ENCODE results near the gene INTS4. TPM values are rescaled to one million over a fixed set of nuclear protein-coding genes. Genes with fewer than 3 reads are reported as not detected.

Gene INTS4
- total and polyA plus RNA-seq, 2 donors (not counting 1 experiment from before 2014, with no cell fraction given), result 46.1 to 78.9 TPM

GRCh38 chr11:78021611-78022010 lies 27.1 kb upstream of the INTS4 start:
- no peaks in the 10 kb centered on the region for H4K20me1 ChIP-seq (ENCODE audit: control insufficient read depth, insufficient read depth, low read length, poor library complexity, severe bottlenecking)
- peaks cover 2% of the 10 kb centered on the region for H3K4me1 Mint-ChIP-seq

GRCh38 chr11:78020246-78020645 lies 25.8 kb upstream of the INTS4 start:
- Histone ChIP-seq H2AFZ (ENCODE audit: insufficient read depth, low read depth, low read length, poor library complexity, severe bottlenecking) (no peak overlapping the region), H3K27me3 (replicated peaks in 1 of 4; ENCODE audit: control extremely low read depth in 1 of 4, control insufficient read depth in 3 of 4, insufficient read depth in 4 of 4, low read length in 3 of 4) (peaks cover 0 to 20% (median 5%) of the 10 kb centered on the region in 4 experiments), H3K9ac (ENCODE audit: low read length) (no peak overlapping the region), H4K20me1 (ENCODE audit: control insufficient read depth, insufficient read depth, low read length, poor library complexity, severe bottlenecking) (no peaks in the 10 kb centered on the region), H3K79me2 (ENCODE audit: control insufficient read depth, insufficient read depth, low read length) (no peaks in the 10 kb centered on the region), H3K4me1 (ENCODE audit: control insufficient read depth in 2 of 2, insufficient read depth in 2 of 2, low read length in 2 of 2) (peaks cover 3 to 7% of the 10 kb centered on the region in 2 donors), H3K36me3 (replicated peaks in 1 of 2; ENCODE audit: control extremely low read depth in 1 of 2, control insufficient read depth in 1 of 2, extremely low read depth in 1 of 2, insufficient read depth in 2 of 2, low read length in 1 of 2) (no peaks in the 10 kb centered on the region), H3K27ac (ENCODE audit: low read length in 2 of 2) (no peak overlapping the region), H3K9me3 (ENCODE audit: control extremely low read depth in 1 of 3, control insufficient read depth in 2 of 3, insufficient read depth in 1 of 3, low read length in 2 of 3) (peaks cover 0 to 9% (median 0%) of the 10 kb centered on the region in 3 donors), H3K4me3 (ENCODE audit: control extremely low read depth in 1 of 5, extremely low read depth in 1 of 5, insufficient read depth in 1 of 5, low read depth in 2 of 5, low read length in 4 of 5) (no peak overlapping the region), H3K4me2 (replicated peaks; ENCODE audit: low read depth, low read length, poor library complexity, severe bottlenecking) (no peak overlapping the region)
- TF ChIP-seq CTCF (IDR thresholded peaks at IDR 0.05), result no peak
- TF ChIP-seq EZH2 (IDR thresholded peaks at IDR 0.05; ENCODE audit: borderline replicate concordance, insufficient read depth, low read depth, low read length, poor library complexity, severe bottlenecking), result no peak
- ATAC-seq (ENCODE audit: low read depth) (no peak), DNase-seq (no peak)
- Mint-ChIP-seq H3K27ac (no peak overlapping the region), H3K9me3 (ENCODE audit: insufficient read depth) (no peaks in the 10 kb centered on the region), H3K4me1 (peaks cover 2% of the 10 kb centered on the region), H3K4me3 (no peak overlapping the region), H3K27me3 (peaks cover 28% of the 10 kb centered on the region)
- CTCF ChIA-PET, result interaction anchor here (1.4 kb wide), 1 partner anchor 21 kb away, joined by 3 read pairs; no protein-coding TSS in a partner anchor
- intact Hi-C loops (cut with micrococcal nuclease), result no loop called here
- POLR2A ChIA-PET, result no interaction called here
- 80% methylated on average over 1 of the region's 3 CpGs for WGBS (ENCODE audit: insufficient coverage)

More at GRCh38 chr11:78021611-78022010, 27.1 kb upstream of the INTS4 start:
- 91% methylated on average over 6 of the region's 6 CpGs for WGBS (ENCODE audit: insufficient coverage)
- DNase-seq (no peak), ATAC-seq (ENCODE audit: low read depth) (no peak)
- Mint-ChIP-seq H3K27me3 (peaks cover 28% of the 10 kb centered on the region), H3K9me3 (ENCODE audit: insufficient read depth) (no peaks in the 10 kb centered on the region), H3K27ac (no peak overlapping the region), H3K4me3 (no peak overlapping the region)
- intact Hi-C loops (cut with micrococcal nuclease), result no loop called here
- CTCF ChIA-PET, result interaction anchor here (1.4 kb wide), 1 partner anchor 22 kb away, joined by 3 read pairs; no protein-coding TSS in a partner anchor
- H3K4me2 ChIP-seq (replicated peaks; ENCODE audit: low read depth, low read length, poor library complexity, severe bottlenecking), result no peak overlapping the region
- H2AFZ ChIP-seq (ENCODE audit: insufficient read depth, low read depth, low read length, poor library complexity, severe bottlenecking), result no peak overlapping the region
- H3K79me2 ChIP-seq (ENCODE audit: control insufficient read depth, insufficient read depth, low read length), result no peaks in the 10 kb centered on the region
- no peak overlapping the region for H3K9ac ChIP-seq (ENCODE audit: low read length)
- peaks cover 0 to 20% (median 5%) of the 10 kb centered on the region in 4 experiments for H3K27me3 ChIP-seq (replicated peaks in 1 of 4; ENCODE audit: control extremely low read depth in 1 of 4, control insufficient read depth in 3 of 4, insufficient read depth in 4 of 4, low read length in 3 of 4)
- peaks cover 3 to 7% of the 10 kb centered on the region in 2 donors for H3K4me1 ChIP-seq (ENCODE audit: control insufficient read depth in 2 of 2, insufficient read depth in 2 of 2, low read length in 2 of 2)
- H3K9me3 ChIP-seq (ENCODE audit: control extremely low read depth in 1 of 3, control insufficient read depth in 2 of 3, insufficient read depth in 1 of 3, low read length in 2 of 3), result peaks cover 0 to 9% (median 0%) of the 10 kb centered on the region in 3 donors
- H3K36me3 ChIP-seq (replicated peaks in 1 of 2; ENCODE audit: control extremely low read depth in 1 of 2, control insufficient read depth in 1 of 2, extremely low read depth in 1 of 2, insufficient read depth in 2 of 2, low read length in 1 of 2), result no peaks in the 10 kb centered on the region
- H3K27ac ChIP-seq (ENCODE audit: low read length in 2 of 2), result no peak overlapping the region
- POLR2A ChIA-PET, result no interaction called here
- TF ChIP-seq EZH2 (IDR thresholded peaks at IDR 0.05; ENCODE audit: borderline replicate concordance, insufficient read depth, low read depth, low read length, poor library complexity, severe bottlenecking), result no peak
- TF ChIP-seq CTCF (IDR thresholded peaks at IDR 0.05), result no peak
- no peak overlapping the region for H3K4me3 ChIP-seq (ENCODE audit: control extremely low read depth in 1 of 5, extremely low read depth in 1 of 5, insufficient read depth in 1 of 5, low read depth in 2 of 5, low read length in 4 of 5)

All from B cell (primary cell).